OCI-LY7 (cell line): Measurements from ENCODE around the gene FGR. TPM values are rescaled to one million over a fixed set of nuclear protein-coding genes. Genes with fewer than 3 reads are reported as not detected.

Source experiments
- BruUV-seq: library from RNA; stranded (reverse); fragments of 400-500 nt; replicated peaks from 2 replicates; lab custom pipeline; 2021; lab: Mats Ljungman, UMichigan
- CTCF ChIA-PET: fragments of 300-600 bp; sonication (Branson Sonifier 250); formaldehyde crosslinking; loops from one replicate; lab custom pipeline; 2022; ENCODE audit warnings: antibody characterized with exemption; ENCODE audit not compliant: unreplicated experiment; lab: Charles Lee
- POLR2A ChIA-PET: fragments of 300-600 bp; sonication (Branson Sonifier 250); formaldehyde crosslinking; loops from one replicate; lab custom pipeline; 2022; ENCODE audit warnings: antibody characterized with exemption; lab: Charles Lee
- DNase-seq: peaks from one replicate; pipeline ENCODE4 v3.0.0-alpha.2; 2015; ENCODE audit warnings: low spot score
- H2AFZ ChIP-seq: fragments of 200-600 bp; sonication (generic), shearing (Covaris generic); 2 replicates; pipeline ENCODE4 v1.6.1; 2014; ENCODE audit warnings: mild to moderate bottlenecking, antibody characterized with exemption, low read length, moderate library complexity
- H3K27ac ChIP-seq: fragments of 200-600 bp; sonication (generic); 2 replicates; pipeline ENCODE4 v1.5.1; 2014; ENCODE audit warnings: mixed run types, low read depth, mild to moderate bottlenecking, moderate library complexity, low read length, inconsistent platforms; ENCODE audit not compliant: poor library complexity, severe bottlenecking
- H3K36me3 ChIP-seq: fragments of 200-600 bp; sonication (generic); 2 replicates; pipeline ENCODE4 v1.6.1; 2014; ENCODE audit warnings: mild to moderate bottlenecking, antibody characterized with exemption, low read length, moderate library complexity, mixed read lengths; ENCODE audit not compliant: insufficient read depth
- H3K4me1 ChIP-seq: fragments of 200-600 bp; sonication (generic); 2 replicates; pipeline ENCODE4 v1.5.1; 2014; ENCODE audit warnings: mild to moderate bottlenecking, low read length; ENCODE audit not compliant: insufficient read depth, poor library complexity, severe bottlenecking
- H3K4me2 ChIP-seq: fragments of 200-600 bp; sonication (generic); 2 replicates; pipeline ENCODE4 v1.6.1; 2014; ENCODE audit warnings: mild to moderate bottlenecking, low read length
- H3K4me3 ChIP-seq: fragments of 200-600 bp; sonication (generic); 2 replicates; pipeline ENCODE4 v1.5.1; 2014; ENCODE audit warnings: mild to moderate bottlenecking, low read depth, low read length; ENCODE audit not compliant: poor library complexity, severe bottlenecking
- H3K79me2 ChIP-seq: fragments of 200-600 bp; sonication (generic); 2 replicates; pipeline ENCODE4 v1.6.1; 2016; ENCODE audit warnings: low read depth, mild to moderate bottlenecking, low read length, moderate library complexity, mixed read lengths; ENCODE audit not compliant: insufficient read depth
- H3K9me2 ChIP-seq: fragments of 200-600 bp; sonication (generic); 2 replicates; pipeline ENCODE4 v1.6.1; 2016; ENCODE audit warnings: mild to moderate bottlenecking, low read length, mixed read lengths; ENCODE audit not compliant: insufficient read depth
- H3K9me3 ChIP-seq: fragments of 200-600 bp; sonication (generic); 2 replicates; pipeline ENCODE4 v1.6.1; 2014; ENCODE audit warnings: mild to moderate bottlenecking, mixed run types, low read length, mixed read lengths
- H4K20me1 ChIP-seq: fragments of 200-600 bp; sonication (generic); 2 replicates; pipeline ENCODE4 v1.6.1; 2014; ENCODE audit warnings: mild to moderate bottlenecking, antibody characterized with exemption, low read length, moderate library complexity, mixed read lengths; ENCODE audit not compliant: insufficient read depth
- EZH2phosphoT487 ChIP-seq: fragments of 200-600 bp; sonication (generic); IDR thresholded peaks from 2 replicates; pipeline ENCODE4 v1.6.1; 2018; ENCODE audit warnings: low read depth, borderline replicate concordance, mild to moderate bottlenecking, mixed run types, antibody characterized with exemption, low read length, moderate library complexity, mixed read lengths
- intact Hi-C: fragments of 100-400 bp; cut with micrococcal nuclease; formaldehyde crosslinking; loops from one replicate; pipeline ENCODE4 v1.10.0; 2022; ENCODE audit not compliant: unreplicated experiment
- total RNA-seq, 2 experiments: library from RNA; depleted of rRNA in 1 of 2; stranded (reverse); fragments of >200 nt in 1 of 2; shearing (Covaris generic) in 1 of 2; gene quantifications; 2 replicates each; pipeline ENCODE4 v1.2.3, GENCODE V29; 2014 to 2022
- TF ChIP-seq, protein P1 (sequence below): fragments of 200-600 bp; sonication (generic); conservative IDR thresholded peaks from 2 replicates; pipeline ENCODE4 v1.5.1; 2014; ENCODE audit warnings: mild to moderate bottlenecking, antibody characterized with exemption, low read length, moderate library complexity, mixed read lengths

The FGR gene
- total RNA-seq, 2 experiments from 2014 or later: 1.2 to 2.2 TPM

DNA sequence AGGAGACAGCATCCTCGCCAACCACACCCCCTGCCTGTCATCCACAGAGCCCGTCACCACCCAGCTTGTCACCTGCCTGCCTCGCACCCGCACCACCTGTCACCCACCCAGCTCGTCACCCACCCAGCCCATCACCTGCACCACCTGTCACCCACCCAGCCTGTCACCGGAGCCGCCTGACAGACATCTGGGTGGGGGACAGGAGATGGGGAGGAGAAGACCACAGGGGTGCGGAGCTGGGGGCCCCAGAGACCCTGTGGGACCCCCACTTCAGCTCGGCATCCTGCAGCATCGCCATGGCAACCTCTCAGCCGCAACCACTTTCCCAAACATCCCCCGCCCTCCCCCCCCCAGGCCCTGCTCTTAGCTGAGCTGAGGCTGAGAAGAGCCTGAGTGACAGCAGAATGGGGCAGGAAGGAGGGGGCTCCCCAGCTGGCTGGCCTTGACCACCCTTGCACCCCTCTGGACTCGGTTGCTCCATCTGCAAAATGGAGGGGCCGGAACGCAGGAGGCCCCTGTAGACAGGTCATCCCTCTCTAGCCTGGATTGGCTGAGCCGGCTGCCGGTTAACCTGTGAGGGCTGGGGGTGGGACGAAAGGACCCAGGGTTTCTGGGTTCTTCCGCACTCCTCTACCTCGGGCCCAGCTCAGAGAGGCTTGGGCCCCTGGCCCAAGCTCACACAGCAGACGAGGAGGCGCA, 42.6 kb downstream of the FGR start:
- intact Hi-C loops: no loop called here
- no peak overlapping the region for H3K4me2 ChIP-seq
- no peaks in the 10 kb centered on the region for H3K79me2 ChIP-seq
- H3K9me2 ChIP-seq: no peaks in the 10 kb centered on the region
- DNase-seq: no peak
- POLR2A ChIA-PET: no interaction called here
- peaks cover 13% of the 10 kb centered on the region for H3K4me1 ChIP-seq
- CTCF ChIA-PET: interaction anchor here (0.6 kb wide), 1 partner anchor 12 kb away, joined by 3 read pairs; no protein-coding TSS in a partner anchor
- no peak overlapping the region for H3K4me3 ChIP-seq
- H3K27ac ChIP-seq: no peak overlapping the region
- H3K9me3 ChIP-seq: no peaks in the 10 kb centered on the region
- no peaks in the 10 kb centered on the region for H4K20me1 ChIP-seq
- H2AFZ ChIP-seq: no peak overlapping the region
- H3K36me3 ChIP-seq: no peaks in the 10 kb centered on the region
- BruUV-seq: no TSS peak
- TF ChIP-seq, protein P1, sequence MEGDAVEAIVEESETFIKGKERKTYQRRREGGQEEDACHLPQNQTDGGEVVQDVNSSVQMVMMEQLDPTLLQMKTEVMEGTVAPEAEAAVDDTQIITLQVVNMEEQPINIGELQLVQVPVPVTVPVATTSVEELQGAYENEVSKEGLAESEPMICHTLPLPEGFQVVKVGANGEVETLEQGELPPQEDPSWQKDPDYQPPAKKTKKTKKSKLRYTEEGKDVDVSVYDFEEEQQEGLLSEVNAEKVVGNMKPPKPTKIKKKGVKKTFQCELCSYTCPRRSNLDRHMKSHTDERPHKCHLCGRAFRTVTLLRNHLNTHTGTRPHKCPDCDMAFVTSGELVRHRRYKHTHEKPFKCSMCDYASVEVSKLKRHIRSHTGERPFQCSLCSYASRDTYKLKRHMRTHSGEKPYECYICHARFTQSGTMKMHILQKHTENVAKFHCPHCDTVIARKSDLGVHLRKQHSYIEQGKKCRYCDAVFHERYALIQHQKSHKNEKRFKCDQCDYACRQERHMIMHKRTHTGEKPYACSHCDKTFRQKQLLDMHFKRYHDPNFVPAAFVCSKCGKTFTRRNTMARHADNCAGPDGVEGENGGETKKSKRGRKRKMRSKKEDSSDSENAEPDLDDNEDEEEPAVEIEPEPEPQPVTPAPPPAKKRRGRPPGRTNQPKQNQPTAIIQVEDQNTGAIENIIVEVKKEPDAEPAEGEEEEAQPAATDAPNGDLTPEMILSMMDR: no peak
- TF ChIP-seq EZH2phosphoT487: no peak

GRCh38 chr1:27591622-27592021, 43.4 kb downstream of the FGR start:
- CTCF ChIA-PET: no interaction called here
- TF ChIP-seq, protein P1: no peak
- TF ChIP-seq EZH2phosphoT487: no peak
- POLR2A ChIA-PET: interaction anchor here (0.5 kb wide), 1 partner anchor 251 kb away, joined by 4 read pairs; no protein-coding TSS in a partner anchor
- intact Hi-C loops: no loop called here
- DNase-seq: no peak
- Histone ChIP-seq H3K36me3 (no peaks in the 10 kb centered on the region), H3K27ac (no peak overlapping the region), H3K4me1 (peaks cover 5% of the 10 kb centered on the region), H2AFZ (no peak overlapping the region), H4K20me1 (no peaks in the 10 kb centered on the region), H3K79me2 (no peaks in the 10 kb centered on the region), H3K4me2 (no peak overlapping the region), H3K9me2 (no peaks in the 10 kb centered on the region), H3K4me3 (no peak overlapping the region), H3K9me3 (no peaks in the 10 kb centered on the region)
- BruUV-seq: no TSS peak

DNA sequence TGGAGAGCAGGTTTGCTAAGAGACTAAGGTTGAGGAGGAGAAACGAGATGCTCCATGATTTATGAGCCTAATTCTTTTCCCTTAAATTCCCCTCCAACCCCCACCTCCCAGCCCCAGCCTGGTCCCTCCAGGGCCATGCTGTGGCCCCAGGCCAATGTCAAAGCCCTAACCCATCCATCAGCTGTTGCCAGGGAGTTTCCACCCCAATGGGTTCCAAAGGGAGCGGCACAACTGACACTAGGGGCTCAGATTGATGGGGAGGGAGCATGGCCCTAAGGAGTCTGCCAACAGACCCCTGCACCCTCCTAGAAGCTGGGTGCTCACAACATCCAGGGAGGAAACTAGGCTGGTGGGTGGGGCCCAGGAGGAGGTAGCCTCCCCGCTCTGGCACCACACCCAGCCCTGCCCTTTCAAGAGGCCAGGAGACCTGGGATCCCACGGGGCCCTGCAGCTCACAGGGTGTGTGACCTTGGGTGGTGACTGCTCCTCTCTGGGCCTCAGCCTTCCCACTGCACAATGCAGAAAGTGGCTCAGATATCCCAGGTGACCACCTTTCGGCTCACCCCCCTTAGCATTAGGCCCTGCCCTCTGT, 44.0 kb downstream of the FGR start:
- H3K4me2 ChIP-seq: no peak overlapping the region
- H3K4me3 ChIP-seq: no peak overlapping the region
- TF ChIP-seq EZH2phosphoT487: no peak
- TF ChIP-seq, protein P1: no peak
- no peaks in the 10 kb centered on the region for H4K20me1 ChIP-seq
- no peaks in the 10 kb centered on the region for H3K79me2 ChIP-seq
- H3K9me2 ChIP-seq: no peaks in the 10 kb centered on the region
- H3K36me3 ChIP-seq: no peaks in the 10 kb centered on the region
- no peak for DNase-seq
- no peaks in the 10 kb centered on the region for H3K4me1 ChIP-seq
- H2AFZ ChIP-seq: no peak overlapping the region
- ChIA-PET CTCF (no interaction called here), POLR2A (interaction anchor here (0.5 kb wide), 1 partner anchor 251 kb away, joined by 4 read pairs; no protein-coding TSS in a partner anchor)
- H3K27ac ChIP-seq: no peak overlapping the region
- no TSS peak for BruUV-seq
- H3K9me3 ChIP-seq: no peaks in the 10 kb centered on the region
- intact Hi-C loops: no loop called here
